GM20000 (cell line): ENCODE data around the gene SLC13A4.
"Not testable (repeated sequence)": the region's sequence is repeated elsewhere in the genome, so short reads cannot be mapped to it uniquely, and the experiment has no call there.

Experiments used
- DNase-seq: peaks from one replicate; pipeline ENCODE4 v3.0.0; 2012; ENCODE audit warnings: low spot score
- TF ChIP-seq, protein P1 (sequence below): IDR thresholded peaks from 2 replicates; pipeline ENCODE4 v1.5.1; 2012; ENCODE audit warnings: mild to moderate bottlenecking, control low read depth; ENCODE audit errors: extremely low read depth, missing control alignments

Gene SLC13A4

DNA sequence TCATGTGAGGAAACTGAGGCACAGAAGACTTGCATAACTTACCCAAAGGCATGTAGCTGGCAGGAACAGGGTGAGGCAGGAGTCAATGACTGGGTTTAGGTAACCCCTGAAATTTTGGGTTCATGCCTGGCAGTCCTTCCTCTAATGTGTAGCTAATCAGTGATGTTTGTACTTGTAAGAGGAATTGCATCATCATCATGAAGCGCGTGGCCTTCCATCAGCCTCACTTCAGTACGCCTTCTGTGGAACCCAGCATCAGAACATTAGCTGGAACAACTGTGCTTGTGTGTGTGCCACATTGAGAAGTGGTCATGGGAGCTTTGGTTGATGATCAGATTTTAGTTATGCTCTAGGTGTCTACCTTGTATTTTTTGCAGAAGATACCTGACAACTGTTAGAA lies 83.8 kb downstream of the SLC13A4 start:
- TF ChIP-seq, protein P1, sequence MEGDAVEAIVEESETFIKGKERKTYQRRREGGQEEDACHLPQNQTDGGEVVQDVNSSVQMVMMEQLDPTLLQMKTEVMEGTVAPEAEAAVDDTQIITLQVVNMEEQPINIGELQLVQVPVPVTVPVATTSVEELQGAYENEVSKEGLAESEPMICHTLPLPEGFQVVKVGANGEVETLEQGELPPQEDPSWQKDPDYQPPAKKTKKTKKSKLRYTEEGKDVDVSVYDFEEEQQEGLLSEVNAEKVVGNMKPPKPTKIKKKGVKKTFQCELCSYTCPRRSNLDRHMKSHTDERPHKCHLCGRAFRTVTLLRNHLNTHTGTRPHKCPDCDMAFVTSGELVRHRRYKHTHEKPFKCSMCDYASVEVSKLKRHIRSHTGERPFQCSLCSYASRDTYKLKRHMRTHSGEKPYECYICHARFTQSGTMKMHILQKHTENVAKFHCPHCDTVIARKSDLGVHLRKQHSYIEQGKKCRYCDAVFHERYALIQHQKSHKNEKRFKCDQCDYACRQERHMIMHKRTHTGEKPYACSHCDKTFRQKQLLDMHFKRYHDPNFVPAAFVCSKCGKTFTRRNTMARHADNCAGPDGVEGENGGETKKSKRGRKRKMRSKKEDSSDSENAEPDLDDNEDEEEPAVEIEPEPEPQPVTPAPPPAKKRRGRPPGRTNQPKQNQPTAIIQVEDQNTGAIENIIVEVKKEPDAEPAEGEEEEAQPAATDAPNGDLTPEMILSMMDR: no peak
- no peak for DNase-seq

DNA sequence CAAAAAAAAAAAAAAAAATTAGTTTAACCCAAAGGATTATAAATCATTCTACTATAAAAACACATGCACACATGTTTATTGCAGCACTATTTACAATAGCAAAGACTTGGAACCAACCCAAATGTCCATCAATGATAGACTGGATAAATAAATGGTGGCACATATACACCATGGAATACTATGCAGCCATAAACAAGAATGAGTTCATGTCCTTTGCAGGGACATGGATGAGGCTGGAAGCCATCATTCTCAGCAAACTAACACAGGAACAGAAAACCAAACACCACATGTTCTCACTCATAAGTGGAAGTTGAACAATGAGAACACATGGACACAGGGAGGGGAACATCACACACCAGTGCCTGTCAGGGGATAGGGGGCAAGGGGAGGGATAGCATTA lies 88.3 kb downstream of the SLC13A4 start:
- not testable (repeated sequence) for DNase-seq

DNA sequence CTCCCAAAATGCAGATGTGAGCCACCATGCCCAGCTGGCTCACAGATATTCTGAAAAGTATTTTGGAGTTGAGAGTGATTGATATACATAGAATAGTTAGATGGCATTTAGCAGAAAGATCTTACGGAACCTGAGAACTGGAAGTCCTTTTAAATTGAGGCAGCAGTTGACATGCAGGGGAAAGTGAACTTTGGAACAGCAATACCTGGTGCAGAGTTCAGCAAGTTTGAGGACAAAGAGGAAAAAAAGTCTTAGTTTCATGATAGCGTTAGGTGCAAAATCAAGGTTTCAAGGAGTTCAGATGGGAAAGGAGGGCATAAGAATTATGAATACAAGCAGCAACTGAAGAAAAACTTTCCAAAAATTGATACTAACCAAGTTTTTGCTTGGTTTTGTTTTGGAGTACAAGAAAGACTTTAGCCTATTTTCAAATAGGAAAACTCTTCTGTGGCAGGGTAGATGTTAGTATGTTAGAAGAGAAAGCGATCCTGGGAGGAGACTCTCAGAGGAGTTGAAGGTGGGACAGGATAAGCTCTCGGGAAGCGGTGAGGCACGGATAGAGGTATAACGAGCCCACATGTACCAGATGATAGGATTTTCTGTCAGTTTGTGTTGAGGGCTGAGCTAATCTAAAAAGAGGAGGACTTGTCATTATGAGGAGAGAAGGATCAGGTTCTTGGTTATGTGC lies 93.7 kb downstream of the SLC13A4 start:
- DNase-seq: no peak
- TF ChIP-seq, protein P1: no peak
